ENCODE results near the gene EHD1.
"Not testable (repeated sequence)": the region's sequence is repeated elsewhere in the genome, so short reads cannot be mapped to it uniquely, and the experiment has no call there.

The EHD1 gene

GRCh38 chr11:64854157-64854533 lies 24.3 kb downstream of the EHD1 start:
- DNase-seq = no peak
- intact Hi-C loops (cut with DNase I) = no loop called here

- no peak for DNase-seq
- intact Hi-C loops (cut with DNase I) = no loop called here
Measured at GRCh38 chr11:64853709-64854108, 24.7 kb downstream of the EHD1 start.

GRCh38 chr11:64852804-64853509 lies 25.5 kb downstream of the EHD1 start:
- no peak for DNase-seq
- intact Hi-C loops (cut with DNase I) = no loop called here

DNA sequence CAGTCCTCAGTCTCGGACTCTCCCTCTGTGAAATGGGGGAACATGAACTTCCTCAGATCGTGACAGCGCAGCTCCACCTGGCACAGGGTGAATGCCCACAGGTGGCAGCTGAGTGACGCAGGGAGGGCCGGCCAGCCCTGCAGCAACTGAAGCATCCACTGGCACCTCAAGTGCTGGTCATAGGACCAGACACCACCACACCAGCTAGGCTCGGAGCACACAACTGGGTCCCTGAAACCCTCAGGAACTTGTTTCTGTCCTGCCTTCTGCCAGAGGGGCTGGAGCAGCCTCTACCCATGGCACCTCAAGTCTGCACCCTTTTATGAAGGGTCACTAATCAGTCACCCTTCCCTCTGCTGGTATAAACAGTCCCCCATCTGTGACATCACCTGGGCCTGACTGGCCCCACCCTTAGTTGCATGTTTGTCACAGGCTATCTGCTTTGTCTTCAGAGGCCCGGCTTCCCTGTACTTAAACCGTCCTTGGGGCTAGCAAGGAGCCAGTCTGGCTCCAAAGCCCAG lies 26.5 kb downstream of the EHD1 start:
- intact Hi-C loops (cut with DNase I) = no loop called here
- no peak for DNase-seq

GRCh38 chr11:64850979-64851567 lies 27.3 kb downstream of the EHD1 start:
- intact Hi-C loops (cut with DNase I) = no loop called here
- DNase-seq = no peak

GRCh38 chr11:64849598-64850356 lies 28.6 kb downstream of the EHD1 start:
- DNase-seq = no peak
- intact Hi-C loops (cut with DNase I) = no loop called here

DNA sequence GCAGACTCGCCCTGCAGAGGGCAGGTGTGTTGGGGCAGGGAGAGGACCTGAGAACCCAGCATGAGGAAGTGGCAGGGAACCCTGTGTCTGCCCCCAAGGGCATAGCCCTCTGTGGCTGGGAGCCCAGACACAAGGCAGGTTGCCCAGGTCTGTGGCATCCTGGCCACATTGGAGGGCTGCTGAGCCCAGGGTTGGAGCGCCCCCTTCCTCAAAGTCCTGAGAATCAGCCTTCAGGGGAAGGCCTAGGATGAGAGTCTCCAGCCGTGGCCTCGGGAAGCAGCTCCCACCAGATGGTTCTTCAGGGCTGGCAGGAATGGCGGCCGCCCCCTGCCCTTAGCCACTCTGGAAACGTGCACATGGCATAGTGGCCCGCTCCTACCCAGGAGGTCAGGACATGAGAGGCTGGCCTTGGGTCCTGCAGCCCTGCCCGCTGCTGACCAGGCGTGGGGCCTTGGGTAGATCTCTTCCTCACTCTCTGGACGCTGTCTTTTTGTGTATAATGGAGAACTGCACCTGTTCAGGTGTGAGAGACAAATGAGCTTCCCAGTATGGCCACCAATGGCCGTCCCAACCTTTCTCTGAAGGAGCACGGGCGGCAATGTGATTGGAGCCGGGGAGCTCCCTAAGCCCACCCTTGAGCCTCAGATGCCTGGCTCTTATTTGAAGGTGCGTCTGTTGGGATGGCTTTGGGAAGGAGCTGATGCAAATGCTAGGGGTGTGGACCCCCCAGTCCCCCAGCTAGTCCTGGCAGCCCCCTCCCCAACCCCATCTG lies 29.4 kb downstream of the EHD1 start:
- DNase-seq = no peak
- intact Hi-C loops (cut with DNase I) = no loop called here

GRCh38 chr11:64848214-64848825 lies 30.1 kb downstream of the EHD1 start:
- intact Hi-C loops (cut with DNase I) = no loop called here
- DNase-seq = no peak

GRCh38 chr11:64846998-64847666 lies 31.3 kb downstream of the EHD1 start:
- intact Hi-C loops (cut with DNase I) = loop anchor here (2.0 kb wide), 1 partner anchor 42 kb away; no protein-coding TSS in a partner anchor
- peak; percentile 81 to 97 (median 94) for DNase-seq

GRCh38 chr11:64845776-64846129 lies 32.7 kb downstream of the EHD1 start:
- intact Hi-C loops (cut with DNase I) = loop anchor here (2.0 kb wide), 1 partner anchor 43 kb away; no protein-coding TSS in a partner anchor
- not testable (repeated sequence) for DNase-seq

GRCh38 chr11:64845129-64845775 lies 33.2 kb downstream of the EHD1 start:
- intact Hi-C loops (cut with DNase I) = no loop called here
- DNase-seq = no peak

DNA sequence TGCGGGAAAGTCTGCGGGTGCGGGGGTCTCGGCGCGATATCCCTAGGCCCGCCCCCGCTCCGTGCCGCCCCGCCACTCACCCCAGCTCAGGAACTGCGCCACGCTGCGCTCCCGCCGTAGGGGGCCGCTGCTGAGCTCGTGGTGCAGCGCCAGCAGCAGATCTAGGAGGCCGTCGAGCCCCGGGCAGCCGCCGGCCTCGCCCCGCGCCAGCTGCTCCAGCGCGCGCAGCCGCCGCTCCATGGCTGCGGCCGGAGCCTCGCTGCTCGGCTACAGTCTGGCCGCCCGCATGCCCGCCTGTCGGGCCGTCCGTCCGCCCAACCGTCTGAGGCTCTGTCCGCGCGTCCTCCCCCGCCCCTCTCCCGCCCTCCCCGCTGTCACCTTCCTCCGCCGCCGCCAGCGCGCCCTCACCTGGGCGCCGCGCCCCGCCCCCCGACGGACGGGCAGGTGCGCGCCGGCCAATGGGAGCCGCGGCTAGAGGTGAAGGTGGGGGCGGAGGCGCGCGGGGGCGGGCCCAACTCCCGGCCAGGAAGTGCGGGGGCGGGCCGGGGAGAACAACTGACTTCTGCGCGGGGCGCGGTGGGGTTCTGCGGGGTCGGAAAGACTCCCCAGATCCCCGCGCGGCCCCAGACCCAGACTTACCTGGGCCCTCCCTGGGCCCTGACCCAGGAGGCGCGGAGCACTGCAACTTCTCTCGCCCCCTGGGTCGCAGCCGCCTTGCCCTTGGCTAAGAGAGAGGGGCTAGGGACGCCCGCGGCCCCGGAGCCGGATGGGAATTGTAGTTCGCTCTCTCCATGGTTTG lies 33.9 kb downstream of the EHD1 start, which contains the start of gene CDC42BPG:
CDC42BPG (minus strand) TSS at position 324 of the 799 bp plus-strand sequence; CDS start at position 240, 84 bp downstream.
- DNase-seq = peak in 33 of 42 donors; percentile 12 to 73 (median 46)
- intact Hi-C loops (cut with DNase I) = no loop called here

GRCh38 chr11:64843686-64844329 lies 34.6 kb downstream of the EHD1 start:
- DNase-seq = no peak
- intact Hi-C loops (cut with DNase I) = no loop called here

DNA sequence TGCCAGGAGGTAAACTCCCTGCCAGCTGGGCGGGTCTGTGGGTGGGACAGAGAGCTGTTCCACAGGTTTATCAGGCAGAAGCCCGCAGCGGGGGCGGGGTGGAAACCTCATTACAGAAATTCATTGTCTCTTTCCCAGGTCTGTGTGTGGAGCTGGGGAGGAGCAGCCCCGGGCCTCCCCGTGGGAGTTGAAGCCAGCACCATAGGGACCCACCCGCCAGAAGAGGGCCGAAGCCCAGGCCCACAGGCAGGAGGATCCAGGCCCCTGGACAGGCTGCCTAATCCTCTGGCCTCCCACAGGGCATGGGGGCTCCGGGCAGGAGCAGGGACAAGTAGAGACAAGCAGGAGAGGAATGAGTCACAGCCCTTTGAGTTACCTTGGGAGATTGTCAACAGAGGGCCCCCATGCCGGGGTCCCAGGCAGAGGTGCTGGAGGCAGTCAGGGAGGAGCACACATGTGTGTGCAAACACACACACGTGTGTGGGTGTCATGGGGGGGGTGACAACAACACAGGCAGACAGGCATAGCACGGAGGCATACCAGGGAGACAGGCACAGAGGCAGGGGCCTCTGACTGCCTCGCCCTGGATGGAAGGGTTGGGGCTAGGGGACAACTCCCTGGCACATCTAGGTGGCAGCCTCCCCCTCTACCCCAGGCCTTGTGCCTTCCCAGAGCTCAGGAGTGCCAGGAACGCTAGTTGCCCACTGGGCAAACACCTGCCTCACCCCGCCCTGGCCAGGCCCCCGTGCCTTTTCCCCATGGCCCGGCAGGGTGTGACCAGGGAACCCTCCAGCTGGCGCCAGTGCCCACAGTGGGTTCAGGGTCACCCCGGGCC lies 35.4 kb downstream of the EHD1 start:
- intact Hi-C loops (cut with DNase I) = no loop called here
- no peak for DNase-seq

DNA sequence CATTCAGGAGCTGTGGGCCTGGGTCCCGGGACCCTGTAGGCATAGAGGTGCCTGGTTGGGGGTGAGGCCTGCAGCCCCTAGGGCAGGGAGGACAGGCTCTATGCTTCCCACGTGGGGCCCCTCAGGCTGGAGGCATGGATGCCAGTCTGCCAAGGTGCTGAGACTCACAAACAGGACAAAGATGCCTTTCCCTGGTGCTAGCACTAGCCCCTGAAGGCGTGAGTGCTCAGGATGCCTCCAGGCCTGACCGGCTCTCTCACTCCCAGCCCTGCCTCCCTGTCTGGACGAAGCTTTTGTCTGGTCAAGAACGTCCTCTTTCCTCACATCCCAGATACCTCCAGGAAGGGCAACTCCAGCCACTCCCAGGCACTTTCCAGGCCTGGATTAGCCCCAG lies 36.1 kb downstream of the EHD1 start:
- intact Hi-C loops (cut with DNase I) = no loop called here
- DNase-seq = no peak

Measured in head of caudate nucleus (tissue), 42 donors.